HG03439 (cell line): ENCODE data around the gene ZNF428.
"Not testable (repeated sequence)": the region's sequence is repeated elsewhere in the genome, so short reads cannot be mapped to it uniquely, and the experiment has no call there.

Source experiments
- ATAC-seq: cut with Tn5 transposase; IDR thresholded peaks from one replicate; pipeline ENCODE4 v1.9.1; 2021; ENCODE audit warnings: mild to moderate bottlenecking, moderate library complexity; ENCODE audit not compliant: unreplicated experiment

Gene ZNF428

GRCh38 chr19:43620061-43621001 is 902 bp upstream of the ZNF428 start:
- ATAC-seq, result peak; percentile 4

DNA sequence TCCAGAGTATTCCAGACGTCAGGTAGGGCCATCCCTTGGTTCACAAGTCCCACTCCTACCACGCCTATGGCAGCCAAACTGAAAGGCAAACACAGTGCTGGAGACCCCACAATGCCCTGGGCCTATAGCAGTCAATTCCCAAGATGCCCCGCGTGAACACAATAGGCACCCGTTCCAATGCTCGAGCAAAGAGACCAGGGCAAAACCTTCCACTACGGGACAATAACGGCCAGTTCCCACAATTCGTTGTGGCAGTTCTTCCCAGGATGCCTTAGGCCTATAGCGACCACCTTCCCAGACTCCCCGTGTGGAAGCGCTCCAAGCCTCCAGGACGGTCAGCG is 538 bp downstream of the ZNF428 start:
- ATAC-seq, result peak; percentile 17

DNA sequence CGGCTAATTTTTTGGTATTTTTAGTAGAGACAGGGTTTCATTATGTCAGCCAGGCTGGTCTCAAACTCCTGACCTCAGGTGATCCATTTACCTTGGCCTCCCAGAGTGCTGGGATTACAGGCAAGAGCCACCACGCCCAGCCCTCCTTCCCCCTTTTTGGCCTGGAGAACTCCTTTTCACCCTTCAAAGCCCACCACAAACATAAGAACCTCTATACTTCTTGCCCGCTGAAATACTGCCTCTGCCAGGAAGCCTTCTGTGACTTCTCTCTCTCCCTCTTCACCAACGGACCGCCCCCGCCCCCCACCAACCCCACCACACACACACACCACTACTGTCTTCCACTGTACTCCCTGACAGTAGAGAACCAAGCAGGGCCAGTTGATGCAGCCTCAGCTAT is 2.5 kb downstream of the ZNF428 start:
- no peak for ATAC-seq

GRCh38 chr19:43616306-43616705 is 3.1 kb downstream of the ZNF428 start:
- no peak for ATAC-seq

- ATAC-seq, result no peak
These were observed 7.1 kb downstream of the ZNF428 start for GRCh38 chr19:43612374-43612773.

DNA sequence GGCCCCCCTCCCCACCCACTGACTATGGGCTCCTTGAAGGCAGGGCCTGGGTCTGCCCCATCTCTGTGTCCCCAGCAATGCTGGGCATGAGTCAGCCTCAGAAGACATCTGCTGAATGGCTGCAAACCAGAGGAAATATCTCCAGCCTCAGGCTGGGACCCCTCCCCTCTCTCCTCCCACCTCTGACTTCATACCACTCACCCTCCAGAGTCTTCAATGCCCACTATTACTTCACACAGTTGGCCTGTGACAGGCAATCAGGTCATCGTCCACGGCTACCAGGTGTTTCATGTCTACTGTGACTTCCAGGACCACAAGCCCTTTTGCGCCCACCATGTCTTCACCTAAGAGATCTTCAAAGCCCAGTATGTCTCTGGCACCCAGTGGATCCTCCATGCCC is 7.6 kb downstream of the ZNF428 start, which contains the start of gene SRRM5:
SRRM5 (plus strand) TSS at position 301 of the 400 bp plus-strand sequence; CDS start at position 335, 34 bp downstream.
- ATAC-seq, result no peak

GRCh38 chr19:43610493-43610892 is 8.9 kb downstream of the ZNF428 start:
- no peak for ATAC-seq

DNA sequence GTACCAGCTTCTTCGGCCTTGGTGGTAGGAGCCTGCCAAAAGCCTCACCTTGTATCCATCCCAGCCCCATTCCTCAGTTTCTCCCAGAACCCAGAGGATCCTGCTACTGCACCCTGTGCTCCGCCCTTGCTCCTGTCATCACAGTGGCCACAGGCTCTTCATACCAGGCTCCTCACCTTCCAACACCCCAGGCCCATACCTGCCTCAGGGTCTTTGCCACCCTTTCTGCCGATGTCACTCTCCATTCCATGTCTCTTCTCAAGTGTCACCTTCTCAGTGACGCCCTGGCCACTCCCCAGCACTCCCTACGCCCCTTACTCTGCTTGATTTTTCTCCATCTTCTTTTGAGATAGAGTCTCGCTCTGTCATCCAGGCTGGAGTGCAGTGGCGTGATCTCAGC is 9.6 kb downstream of the ZNF428 start:
- no peak for ATAC-seq

DNA sequence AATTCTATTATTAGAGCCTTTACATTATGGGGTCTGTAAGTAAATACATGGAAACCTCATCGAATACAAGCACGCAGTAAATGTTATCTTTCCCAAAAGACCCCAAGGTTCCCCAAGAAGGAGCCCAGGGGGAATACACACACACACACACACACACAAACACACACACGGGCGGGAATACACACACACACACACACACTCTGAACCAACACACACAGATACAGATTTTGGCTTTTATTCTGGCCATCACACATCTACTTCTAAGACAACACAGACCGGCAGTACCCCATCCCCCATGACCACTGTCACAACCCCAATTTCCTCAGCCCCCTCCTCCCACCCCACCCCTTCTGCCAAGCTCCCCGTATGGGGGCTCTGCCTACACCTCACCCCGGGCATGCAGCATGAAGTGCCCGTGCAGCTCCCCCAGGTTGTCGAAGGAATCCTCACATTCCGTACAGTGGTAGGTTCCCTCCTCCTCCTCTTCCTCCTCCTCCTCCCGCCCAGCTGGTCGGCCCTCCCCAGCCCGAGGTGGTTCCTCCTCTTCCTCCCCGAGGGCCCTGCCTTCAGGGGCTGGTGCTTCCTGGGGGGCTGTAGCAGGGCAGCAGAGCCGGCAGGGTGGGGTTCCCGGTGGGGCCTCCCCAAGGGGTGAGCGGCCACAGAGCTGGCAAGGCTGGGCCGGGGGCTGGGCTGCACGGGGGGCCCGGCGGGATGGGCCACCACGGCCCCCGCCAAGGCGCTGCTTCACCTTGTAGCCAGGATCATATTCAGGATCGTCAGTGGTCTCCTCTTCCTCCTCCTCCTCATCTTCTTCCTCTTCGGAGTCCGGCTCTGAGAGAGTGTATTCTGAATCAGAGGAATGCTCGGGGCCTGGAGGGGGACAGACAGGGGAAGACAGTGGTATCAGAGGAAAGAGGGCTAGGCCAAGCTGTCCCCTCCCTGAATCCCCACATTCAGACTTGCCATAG is 11.9 kb downstream of the ZNF428 start:
- ATAC-seq, result no peak

- no peak for ATAC-seq
These were observed 12.7 kb downstream of the ZNF428 start for GRCh38 chr19:43606569-43607229.

- no peak for ATAC-seq
These were observed 13.4 kb downstream of the ZNF428 start for GRCh38 chr19:43605875-43606568.

DNA sequence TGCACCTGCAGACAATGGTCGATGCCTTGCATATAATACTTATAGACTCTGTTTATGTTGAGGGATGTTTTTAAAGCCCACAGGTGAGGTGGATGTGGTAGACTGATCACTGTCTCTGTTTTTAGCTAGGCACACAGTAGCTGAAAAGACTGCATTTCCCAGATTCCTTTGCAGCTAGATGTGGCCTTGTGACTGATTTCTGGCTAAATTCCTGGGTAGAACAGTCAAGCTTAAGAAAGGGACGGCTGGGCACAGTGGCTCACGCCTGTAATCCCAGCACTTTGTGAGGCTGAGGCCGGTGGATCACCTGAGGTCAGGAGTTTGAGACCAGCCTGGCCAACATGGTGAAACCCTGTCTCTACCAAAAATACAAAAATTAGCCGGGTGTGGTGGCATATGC is 19.1 kb downstream of the ZNF428 start:
- not testable (repeated sequence) for ATAC-seq

DNA sequence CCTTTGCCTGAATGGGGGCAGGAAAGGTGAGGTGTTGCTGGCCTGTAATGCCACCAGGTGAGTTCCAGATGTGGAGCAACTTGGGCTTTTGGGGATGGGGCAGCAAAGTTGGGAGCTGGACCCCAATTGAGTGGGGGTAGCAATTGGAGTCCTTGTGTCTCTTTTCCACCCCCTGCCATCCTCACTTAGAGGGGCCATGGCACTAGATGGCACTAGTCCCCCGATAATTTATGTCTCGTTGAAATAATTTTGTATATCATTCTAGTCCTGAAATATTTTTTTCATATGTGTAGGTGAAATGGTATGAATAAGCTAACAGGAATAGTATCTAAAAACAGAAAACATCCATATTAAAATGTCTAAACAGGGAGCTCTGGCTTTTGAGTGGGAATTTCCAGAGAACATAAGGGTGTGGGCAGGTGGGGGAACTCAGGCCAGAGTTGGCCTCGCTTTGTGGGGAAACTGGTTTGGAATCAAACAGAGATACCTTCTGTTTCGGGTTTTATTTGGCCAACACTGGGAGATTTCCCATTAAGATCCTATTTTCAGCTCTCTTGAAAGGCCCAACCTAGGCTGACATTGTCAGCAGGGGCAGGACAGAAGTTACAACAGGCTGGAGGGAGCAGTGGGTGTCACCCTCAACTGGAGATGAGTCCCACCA is 19.7 kb downstream of the ZNF428 start:
- ATAC-seq, result no peak

- no peak for ATAC-seq
These were observed 20.8 kb downstream of the ZNF428 start for GRCh38 chr19:43598445-43599240.

DNA sequence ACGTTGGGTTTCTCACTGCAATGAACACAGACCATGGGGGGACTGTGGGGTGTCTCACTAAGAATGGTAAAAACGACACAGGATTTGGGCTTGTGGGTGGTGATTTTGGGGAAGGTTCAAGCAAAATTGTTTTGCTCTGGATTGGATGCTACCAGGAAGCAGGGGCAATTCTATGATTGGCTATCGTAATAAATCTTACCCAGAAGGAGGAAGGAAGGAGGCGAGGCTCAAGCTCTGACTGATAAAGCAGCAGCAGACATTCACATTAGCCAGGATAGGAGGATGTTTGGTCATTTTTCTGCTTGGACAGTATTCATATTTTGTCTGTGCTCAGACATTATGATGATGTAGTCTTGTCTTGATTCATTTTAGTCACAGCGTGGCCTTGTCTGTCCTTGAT is 21.6 kb downstream of the ZNF428 start:
- no peak for ATAC-seq

DNA sequence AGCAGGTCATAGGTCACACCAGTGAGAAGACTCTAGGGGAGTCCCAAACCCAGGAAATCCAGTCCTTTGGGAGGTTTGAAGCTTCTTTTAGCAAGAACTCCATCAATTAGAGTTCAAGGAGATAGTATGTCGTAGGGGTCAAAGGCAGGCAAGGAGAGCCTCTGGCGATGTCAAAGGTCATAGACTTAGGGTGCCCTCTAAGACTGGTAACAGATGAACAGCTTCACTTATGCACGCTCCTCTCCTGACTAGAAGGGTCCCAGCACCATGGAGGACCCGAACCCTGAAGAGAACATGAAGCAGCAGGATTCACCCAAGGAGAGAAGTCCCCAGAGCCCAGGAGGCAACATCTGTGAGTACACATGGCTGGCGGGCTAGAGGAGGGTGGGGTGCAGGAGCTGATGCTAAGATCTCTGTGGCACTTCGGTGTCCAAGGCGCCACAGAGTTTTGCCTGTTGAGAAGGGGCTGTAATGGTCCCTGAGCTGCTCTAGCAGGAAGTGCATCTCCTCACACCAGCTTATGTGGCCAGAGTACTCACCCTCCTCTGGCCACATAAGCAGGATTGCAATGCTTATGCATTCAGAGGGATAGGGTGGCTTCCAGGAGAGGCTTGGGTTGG is 22.5 kb downstream of the ZNF428 start:
- ATAC-seq, result no peak

DNA sequence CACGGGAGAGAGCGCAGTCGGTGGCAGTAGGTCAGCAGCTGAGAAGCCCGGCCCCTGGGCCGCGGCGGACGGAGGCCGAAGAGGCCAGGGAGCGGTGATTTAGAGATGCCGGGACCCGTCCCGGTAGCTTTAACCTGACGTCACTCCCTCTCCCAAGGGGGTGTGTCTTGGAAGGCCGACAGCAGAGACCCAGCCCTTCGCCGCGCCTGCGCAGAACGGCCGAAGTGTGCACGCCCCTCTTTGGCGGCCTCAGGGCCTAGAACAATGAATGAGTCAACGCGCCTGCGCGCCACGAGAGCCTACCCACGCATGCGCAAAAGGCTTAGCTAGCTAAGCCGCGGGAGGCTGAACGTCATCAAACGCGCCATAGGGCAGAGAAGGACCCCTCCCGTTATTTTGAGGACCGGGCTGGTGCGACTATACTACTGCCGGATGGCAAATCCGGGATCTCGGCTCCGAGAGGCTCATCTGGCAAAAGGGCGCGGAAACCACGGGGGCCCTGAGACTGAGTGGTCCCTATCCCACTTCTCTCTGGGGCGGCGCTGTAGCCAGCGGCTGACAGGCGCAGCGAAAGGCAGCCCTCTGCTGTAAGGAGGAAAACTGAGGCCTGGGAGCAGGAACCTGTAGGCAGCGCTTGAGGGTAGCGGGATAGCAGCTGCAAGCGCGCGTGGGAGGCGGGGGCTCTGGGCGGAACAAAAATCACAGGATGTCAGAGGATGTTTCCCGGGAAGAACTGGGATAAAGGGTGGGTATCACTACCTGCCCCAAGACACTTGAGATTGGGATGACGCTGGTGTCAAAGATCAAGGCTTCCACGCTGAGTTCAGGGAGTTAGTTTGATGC is 23.2 kb downstream of the ZNF428 start, which contains the start of the genes IRGQ and ZNF576:
IRGQ (minus strand) TSS at position 136 of the 843 bp plus-strand sequence. CDS start 796 bp downstream, outside the sequence.
ZNF576 (plus strand) TSS at position 597 of the 843 bp plus-strand sequence. CDS start 514 bp downstream, outside the sequence.
- peak; percentile 85 for ATAC-seq
